SU-DHL-6 (cell line): ENCODE measurements around the gene SYT17.

ENCODE experiments used
- H2AFZ ChIP-seq: fragments of 200-600 bp; sonication (generic); 2 replicates; pipeline ENCODE4 v1.6.1; 2014; ENCODE audit warnings: low read depth, mild to moderate bottlenecking, moderate library complexity, mixed read lengths, antibody characterized with exemption, low read length; ENCODE audit not compliant: severe bottlenecking
- H3F3A ChIP-seq: fragments of 200-600 bp; shearing (Covaris generic); 2 replicates; pipeline ENCODE4 v1.6.0; 2016; ENCODE audit warnings: antibody characterized with exemption, mild to moderate bottlenecking; ENCODE audit not compliant: insufficient read depth
- H3K27ac ChIP-seq: fragments of 200-600 bp; sonication (generic); 2 replicates; pipeline ENCODE4 v1.5.1; 2016; ENCODE audit warnings: low read depth, mild to moderate bottlenecking, low read length, moderate library complexity, mixed read lengths
- H3K27me3 ChIP-seq: fragments of 200-600 bp; sonication (generic), shearing (Covaris generic); 2 replicates; pipeline ENCODE4 v1.6.0; 2014; ENCODE audit warnings: mild to moderate bottlenecking, low read length
- H3K36me3 ChIP-seq: fragments of 200-600 bp; sonication (generic); 2 replicates; pipeline ENCODE4 v1.6.1; 2014; ENCODE audit warnings: mild to moderate bottlenecking, low read length, mixed read lengths
- H3K4me2 ChIP-seq: fragments of 300-600, 200-600 bp; shearing (Covaris generic), sonication (generic); 2 replicates; pipeline ENCODE4 v1.6.0; 2014; ENCODE audit warnings: low read length, low read depth, mild to moderate bottlenecking; ENCODE audit not compliant: poor library complexity, severe bottlenecking
- H3K4me3 ChIP-seq: fragments of 200-600 bp; sonication (generic); 2 replicates; pipeline ENCODE4 v1.5.1; 2014; ENCODE audit warnings: antibody characterized with exemption, low read length, mild to moderate bottlenecking, mixed read lengths; ENCODE audit not compliant: insufficient read depth, poor library complexity, severe bottlenecking
- H3K79me2 ChIP-seq: fragments of 200-600 bp; sonication (generic); 2 replicates; pipeline ENCODE4 v1.6.1; 2014; ENCODE audit warnings: mild to moderate bottlenecking, low read length, moderate library complexity; ENCODE audit not compliant: insufficient read depth
- H3K9ac ChIP-seq: fragments of 200-600 bp; sonication (generic); 2 replicates; pipeline ENCODE4 v1.7.0; 2014; ENCODE audit warnings: mild to moderate bottlenecking, low read length
- H3K9me2 ChIP-seq: fragments of 200-600 bp; sonication (generic); replicated peaks from 2 replicates; pipeline ENCODE4 v1.6.1; 2014; ENCODE audit warnings: low read length; ENCODE audit not compliant: insufficient read depth
- H3K9me3 ChIP-seq: fragments of 200-600 bp; sonication (generic); 2 replicates; pipeline ENCODE4 v1.6.1; 2014; ENCODE audit warnings: low read length, mixed read lengths; ENCODE audit not compliant: insufficient read depth
- H4K20me1 ChIP-seq: fragments of 200-600 bp; sonication (generic); 2 replicates; pipeline ENCODE4 v1.6.1; 2014; ENCODE audit warnings: low read depth, mild to moderate bottlenecking, antibody characterized with exemption, low read length, moderate library complexity, mixed read lengths
- CTCF ChIP-seq: fragments of 200-600 bp; sonication (generic); IDR thresholded peaks from one replicate; pipeline ENCODE4 v1.5.1; 2017; ENCODE audit warnings: antibody characterized with exemption, mild to moderate bottlenecking, low read length, moderate library complexity; ENCODE audit not compliant: insufficient read depth, poor library complexity, severe bottlenecking
- EZH2phosphoT487 ChIP-seq: fragments of 200-600 bp; sonication (generic), shearing (Covaris generic); conservative IDR thresholded peaks from 2 replicates; pipeline ENCODE4 v1.6.1; 2018; ENCODE audit warnings: mild to moderate bottlenecking, antibody characterized with exemption, low read length, moderate library complexity, mixed read lengths

The SYT17 gene

GRCh38 chr16:19132898-19133297 is 35.1 kb upstream of the SYT17 start:
- no peaks in the 10 kb centered on the region for H4K20me1 ChIP-seq
- H3K27me3 ChIP-seq: no peaks in the 10 kb centered on the region
- no peak for TF ChIP-seq CTCF
- no peak for TF ChIP-seq EZH2phosphoT487
- H3K9ac ChIP-seq: no peak overlapping the region
- H3K4me2 ChIP-seq: no peak overlapping the region
- H3K79me2 ChIP-seq: no peaks in the 10 kb centered on the region
- no peak overlapping the region for H3K4me3 ChIP-seq
- H3K9me2 ChIP-seq: no peaks in the 10 kb centered on the region
- no peaks in the 10 kb centered on the region for H3K36me3 ChIP-seq
- no peak overlapping the region for H2AFZ ChIP-seq
- H3F3A ChIP-seq: no peaks in the 10 kb centered on the region
- H3K27ac ChIP-seq: no peak overlapping the region
- H3K9me3 ChIP-seq: no peaks in the 10 kb centered on the region

GRCh38 chr16:19133600-19133999 is 34.4 kb upstream of the SYT17 start:
- no peaks in the 10 kb centered on the region for H3K36me3 ChIP-seq
- no peaks in the 10 kb centered on the region for H3K9me3 ChIP-seq
- no peak overlapping the region for H3K27ac ChIP-seq
- H3K79me2 ChIP-seq: no peaks in the 10 kb centered on the region
- no peak overlapping the region for H3K4me3 ChIP-seq
- TF ChIP-seq CTCF: no peak
- TF ChIP-seq EZH2phosphoT487: no peak
- H3F3A ChIP-seq: no peaks in the 10 kb centered on the region
- no peak overlapping the region for H3K4me2 ChIP-seq
- no peaks in the 10 kb centered on the region for H3K9me2 ChIP-seq
- H2AFZ ChIP-seq: no peak overlapping the region
- H3K9ac ChIP-seq: no peak overlapping the region
- no peaks in the 10 kb centered on the region for H3K27me3 ChIP-seq
- H4K20me1 ChIP-seq: no peaks in the 10 kb centered on the region

- no peak overlapping the region for H2AFZ ChIP-seq
- H3K27ac ChIP-seq: no peak overlapping the region
- no peak overlapping the region for H3K4me2 ChIP-seq
Observed at GRCh38 chr16:19135201-19135842, 32.7 kb upstream of the SYT17 start.

More at GRCh38 chr16:19135201-19135842, 32.7 kb upstream of the SYT17 start:
- no peaks in the 10 kb centered on the region for H3K36me3 ChIP-seq
- H3K9ac ChIP-seq: no peak overlapping the region
- no peaks in the 10 kb centered on the region for H3K79me2 ChIP-seq
- no peaks in the 10 kb centered on the region for H3K9me3 ChIP-seq
- H4K20me1 ChIP-seq: no peaks in the 10 kb centered on the region
- no peaks in the 10 kb centered on the region for H3K27me3 ChIP-seq
- H3F3A ChIP-seq: no peaks in the 10 kb centered on the region
- H3K4me3 ChIP-seq: no peak overlapping the region
- TF ChIP-seq EZH2phosphoT487 (no peak), CTCF (no peak)
- no peaks in the 10 kb centered on the region for H3K9me2 ChIP-seq
